ENCODE measurements around the gene ZNF346.
A peak's percentile ranks its signal among the peaks of the same experiment; 100 is the strongest.
"Not testable (repeated sequence)": the region's sequence is repeated elsewhere in the genome, so short reads cannot be mapped to it uniquely, and the experiment has no call there.

ZNF346 gene

DNA sequence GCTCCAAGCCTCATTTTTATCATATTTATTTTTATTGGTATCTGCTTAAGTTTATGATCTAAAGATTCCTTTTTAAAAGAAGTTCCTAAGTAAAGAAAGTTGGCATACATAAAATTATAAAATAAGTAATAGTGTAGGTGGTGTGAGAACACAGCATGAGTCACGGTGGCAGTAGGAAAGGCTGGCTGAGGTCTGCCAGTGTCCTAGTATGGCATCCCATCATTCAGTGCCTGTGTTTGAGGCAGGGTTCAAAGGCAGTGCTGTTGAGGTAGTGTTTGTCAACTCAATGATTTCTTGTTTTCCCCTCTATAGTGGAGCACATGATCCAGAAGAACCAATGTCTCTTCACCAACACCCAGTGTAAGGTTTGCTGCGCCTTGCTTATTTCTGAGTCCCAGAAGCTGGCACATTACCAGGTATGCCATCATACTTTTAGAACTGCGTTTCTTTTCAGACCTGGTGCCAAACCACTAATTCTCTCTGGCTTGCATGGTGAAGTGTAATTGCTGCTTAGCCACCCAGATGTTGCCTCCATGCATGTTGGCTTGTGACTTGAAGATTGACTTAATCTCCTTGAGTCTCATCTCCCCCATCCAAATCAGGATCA, 18.4 kb downstream of the ZNF346 start:
- H3K4me2 ChIP-seq = no peak overlapping the region
- no peak overlapping the region for H3K27ac ChIP-seq
- H3K36me3 ChIP-seq = peaks cover 51 to 95% (median 71%) of the 10 kb centered on the region in 11 experiments
- peaks cover 11 to 72% (median 26%) of the 10 kb centered on the region in 11 experiments; a peak in 14 of 22 replicates for H4K20me1 ChIP-seq
- H3K27me3 ChIP-seq = no peaks in the 10 kb centered on the region
- H3K9me3 ChIP-seq (replicated peaks in 1 of 11) = no peaks in the 10 kb centered on the region
- TF ChIP-seq Cebpa-rat (IDR thresholded peaks at IDR 0.05) = no peak
- H3K4me1 ChIP-seq = peaks cover 0 to 30% (median 21%) of the 10 kb centered on the region in 10 experiments; a peak in 16 of 20 replicates
- no peak overlapping the region for H3K9ac ChIP-seq
- no peak overlapping the region for H3K4me3 ChIP-seq

DNA sequence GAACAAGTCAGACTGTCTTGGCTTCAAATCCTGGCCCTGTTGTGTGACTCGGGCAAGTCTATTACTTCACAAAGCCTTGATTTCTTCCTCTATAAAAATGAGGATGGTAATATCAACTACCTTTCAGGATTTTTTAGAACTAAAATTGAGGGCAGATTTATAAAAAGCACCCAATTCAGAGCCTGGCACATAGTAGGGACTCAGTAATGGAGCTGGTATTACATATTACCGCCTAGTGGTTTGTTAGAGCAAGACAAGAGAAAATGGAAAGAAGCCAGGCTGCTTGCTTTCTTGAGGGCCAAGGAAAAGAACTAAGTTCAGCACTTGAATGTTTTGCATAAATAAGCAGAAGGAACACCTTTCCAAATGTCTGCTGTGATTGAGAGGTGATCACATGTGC, 19.4 kb downstream of the ZNF346 start:
- H4K20me1 ChIP-seq = peaks cover 4 to 62% (median 16%) of the 10 kb centered on the region in 11 experiments; a peak in 14 of 22 replicates
- no peak for TF ChIP-seq Cebpa-rat (IDR thresholded peaks at IDR 0.05)
- H3K9ac ChIP-seq = no peak overlapping the region
- H3K27me3 ChIP-seq = no peaks in the 10 kb centered on the region
- H3K27ac ChIP-seq = no peak overlapping the region
- no peak overlapping the region for H3K4me2 ChIP-seq
- peaks cover 54 to 98% (median 79%) of the 10 kb centered on the region in 11 experiments for H3K36me3 ChIP-seq
- H3K4me1 ChIP-seq = peaks cover 0 to 20% (median 11%) of the 10 kb centered on the region in 10 experiments; a peak in 13 of 20 replicates
- no peak overlapping the region for H3K4me3 ChIP-seq
- no peaks in the 10 kb centered on the region for H3K9me3 ChIP-seq (replicated peaks in 1 of 11)

DNA sequence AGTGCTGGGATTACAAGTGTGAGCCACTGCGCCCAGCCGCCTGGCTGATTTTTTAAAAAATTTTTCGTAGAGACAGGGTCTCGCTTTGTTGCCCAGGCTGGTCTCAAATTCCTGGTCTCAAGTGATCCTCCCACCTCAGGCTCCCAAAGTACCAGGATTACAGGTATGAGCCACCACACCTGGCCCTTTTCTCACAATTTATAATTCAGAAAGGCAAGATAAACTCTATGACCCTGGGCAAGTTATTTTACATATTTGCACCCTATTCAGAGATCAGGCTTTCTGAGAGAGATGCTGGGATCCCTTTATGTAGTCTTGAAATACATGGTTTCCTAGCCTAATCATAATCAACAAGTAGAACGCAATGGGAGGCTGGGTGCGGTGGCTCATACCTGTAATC, 20.6 kb downstream of the ZNF346 start:
- Histone ChIP-seq H3K36me3 (peaks cover 66 to 98% (median 86%) of the 10 kb centered on the region in 11 experiments), H3K4me2 (no peak overlapping the region), H3K9me3 (replicated peaks in 1 of 11) (no peaks in the 10 kb centered on the region), H3K4me1 (peaks cover 0 to 12% (median 7%) of the 10 kb centered on the region in 10 experiments; a peak in 11 of 20 replicates), H3K9ac (no peak overlapping the region), H3K27me3 (no peaks in the 10 kb centered on the region), H3K27ac (no peak overlapping the region), H3K4me3 (no peak overlapping the region), H4K20me1 (peaks cover 0 to 50% (median 4%) of the 10 kb centered on the region in 11 experiments; a peak in 8 of 22 replicates)
- no peak for TF ChIP-seq Cebpa-rat (IDR thresholded peaks at IDR 0.05)

DNA sequence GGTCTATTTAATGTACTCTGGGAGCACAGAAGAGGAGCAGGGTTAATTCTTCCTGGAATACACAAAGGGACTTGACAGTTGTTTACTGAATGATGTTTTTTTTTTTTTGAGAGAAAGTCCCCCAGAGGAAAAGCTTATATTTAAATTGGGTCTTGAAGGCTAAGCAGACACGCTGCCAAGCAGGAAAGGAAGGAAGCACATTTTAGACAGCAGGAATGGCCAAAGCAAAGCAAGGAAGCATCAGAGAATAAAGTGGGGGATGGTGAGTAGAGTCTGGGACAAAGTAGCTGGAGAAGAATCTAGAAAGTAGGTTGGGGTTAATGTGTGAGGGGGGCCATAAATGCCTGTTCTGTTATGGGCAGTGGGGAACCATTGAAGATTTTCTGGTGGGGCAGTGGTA, 21.5 kb downstream of the ZNF346 start:
- peaks cover 0 to 42% (median under 1%) of the 10 kb centered on the region in 11 experiments; a peak in 7 of 22 replicates for H4K20me1 ChIP-seq
- H3K9ac ChIP-seq = no peak overlapping the region
- H3K27me3 ChIP-seq = no peaks in the 10 kb centered on the region
- H3K4me2 ChIP-seq = no peak overlapping the region
- H3K9me3 ChIP-seq (replicated peaks in 1 of 11) = no peaks in the 10 kb centered on the region
- peaks cover 74 to 98% (median 89%) of the 10 kb centered on the region in 11 experiments for H3K36me3 ChIP-seq
- no peak overlapping the region for H3K27ac ChIP-seq
- H3K4me1 ChIP-seq = peaks cover 0 to 5% (median 0%) of the 10 kb centered on the region in 10 experiments; a peak in 3 of 20 replicates
- no peak overlapping the region for H3K4me3 ChIP-seq
- no peak for TF ChIP-seq Cebpa-rat (IDR thresholded peaks at IDR 0.05)

DNA sequence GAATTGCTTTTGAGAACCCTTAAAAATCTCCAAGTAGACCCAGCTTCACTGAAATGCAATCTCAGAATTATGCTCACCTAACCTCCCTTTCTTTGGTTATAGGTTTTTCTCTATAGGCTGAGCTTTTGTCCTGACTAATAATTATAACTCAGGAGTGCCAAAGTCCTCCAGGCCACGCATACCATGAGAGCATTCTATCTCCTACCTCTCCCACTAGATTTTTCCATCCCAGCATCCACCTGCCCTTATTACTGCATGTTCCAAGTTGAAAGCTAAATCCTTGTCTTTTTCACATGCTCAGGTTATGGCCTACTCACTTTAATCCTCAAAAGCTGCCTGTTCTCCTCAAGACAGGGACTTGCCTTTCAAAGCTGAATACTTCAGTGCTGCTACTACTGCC, 22.1 kb downstream of the ZNF346 start:
- H3K27ac ChIP-seq = no peak overlapping the region
- no peak overlapping the region for H3K9ac ChIP-seq
- H4K20me1 ChIP-seq = peaks cover 0 to 35% (median 0%) of the 10 kb centered on the region in 11 experiments; a peak in 6 of 22 replicates
- H3K4me2 ChIP-seq = no peak overlapping the region
- H3K4me3 ChIP-seq = no peak overlapping the region
- TF ChIP-seq Cebpa-rat (IDR thresholded peaks at IDR 0.05) = no peak
- H3K27me3 ChIP-seq = no peaks in the 10 kb centered on the region
- no peaks in the 10 kb centered on the region for H3K9me3 ChIP-seq (replicated peaks in 1 of 11)
- H3K4me1 ChIP-seq = peaks cover 0 to 4% (median 0%) of the 10 kb centered on the region in 10 experiments; a peak in 2 of 20 replicates
- peaks cover 81 to 98% (median 91%) of the 10 kb centered on the region in 11 experiments for H3K36me3 ChIP-seq

DNA sequence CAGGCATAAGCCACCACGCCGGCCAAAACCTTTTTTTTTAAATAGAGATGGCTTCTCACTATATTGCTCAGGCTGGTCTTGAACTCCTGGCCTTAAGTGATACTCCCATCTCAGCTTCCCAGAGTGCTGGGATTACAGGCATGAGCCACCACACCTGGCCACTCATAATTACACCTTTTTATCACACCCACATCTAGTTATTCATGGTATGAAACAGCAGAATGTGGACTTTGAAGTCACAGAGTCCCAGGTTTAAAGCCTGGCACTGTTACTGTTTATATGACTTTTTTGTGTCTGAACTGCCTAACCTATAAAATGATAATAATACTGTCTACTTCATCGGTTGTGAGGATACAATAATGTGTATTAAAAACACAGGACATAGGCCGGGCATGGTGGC, 23.1 kb downstream of the ZNF346 start:
- H3K9me3 ChIP-seq (replicated peaks in 1 of 11) = no peaks in the 10 kb centered on the region
- H3K9ac ChIP-seq = no peak overlapping the region
- peaks cover 0 to 34% (median 0%) of the 10 kb centered on the region in 11 experiments; a peak in 5 of 22 replicates for H4K20me1 ChIP-seq
- H3K36me3 ChIP-seq = peaks cover 90 to 98% (median 94%) of the 10 kb centered on the region in 11 experiments
- no peak for TF ChIP-seq Cebpa-rat (IDR thresholded peaks at IDR 0.05)
- no peak overlapping the region for H3K4me3 ChIP-seq
- H3K27ac ChIP-seq = no peak overlapping the region
- peaks cover 0 to 4% (median 0%) of the 10 kb centered on the region in 10 experiments; a peak in 2 of 20 replicates for H3K4me1 ChIP-seq
- H3K4me2 ChIP-seq = no peak overlapping the region
- H3K27me3 ChIP-seq = no peaks in the 10 kb centered on the region

DNA sequence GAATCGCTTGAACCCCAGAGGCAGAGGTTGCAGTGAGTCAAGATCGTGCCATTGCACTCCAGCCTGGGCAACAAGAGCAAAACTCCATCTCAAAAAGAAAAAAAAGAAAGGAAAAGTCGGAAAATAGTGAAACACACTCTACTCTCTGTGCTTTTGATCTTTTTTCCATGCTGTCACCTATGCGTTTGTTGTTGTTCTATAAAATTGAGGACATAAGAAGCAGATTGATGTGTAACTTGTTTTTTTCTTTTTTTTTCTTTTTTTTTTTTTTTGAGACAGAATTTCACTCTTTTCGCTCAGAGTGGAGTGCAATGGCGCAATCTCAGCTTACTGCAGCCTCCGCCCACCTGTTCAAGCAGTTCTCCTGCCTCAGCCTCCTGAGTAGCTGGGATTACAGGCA, 26.0 kb downstream of the ZNF346 start:
- H3K27ac ChIP-seq; H3K4me2 ChIP-seq; H3K4me1 ChIP-seq; H3K9me3 ChIP-seq (replicated peaks in 1 of 11); H3K27me3 ChIP-seq; H3K9ac ChIP-seq; H3K4me3 ChIP-seq: not testable (repeated sequence)
- H4K20me1 ChIP-seq = peaks cover 0 to 13% (median 0%) of the 10 kb centered on the region in 11 experiments; a peak in 4 of 22 replicates
- TF ChIP-seq Cebpa-rat (IDR thresholded peaks at IDR 0.05) = peak in 1 of 11 experiments; percentile 12; a peak in 1 of 22 replicates
- peaks cover 88 to 98% (median 94%) of the 10 kb centered on the region in 11 experiments for H3K36me3 ChIP-seq

DNA sequence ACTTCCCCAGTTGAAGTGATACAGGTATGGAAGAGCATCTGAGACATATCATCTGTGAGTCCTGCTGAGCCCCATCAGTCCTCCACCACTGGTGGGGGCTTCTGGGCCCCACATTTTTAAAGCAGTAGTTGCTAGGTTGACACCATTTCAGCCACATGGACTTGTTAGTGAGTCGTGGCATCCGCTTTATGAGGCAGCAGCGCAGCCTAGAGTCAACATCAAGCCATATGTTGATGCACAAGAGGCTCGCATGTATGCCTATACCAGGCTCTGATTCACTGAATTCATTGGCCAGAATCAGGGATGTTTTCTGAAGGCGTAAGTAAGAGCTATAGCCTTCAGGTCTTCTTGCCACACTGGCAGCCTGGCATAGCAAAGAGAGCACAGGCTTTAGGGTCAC, 26.8 kb downstream of the ZNF346 start:
- H3K4me1 ChIP-seq = no peaks in the 10 kb centered on the region
- H3K27ac ChIP-seq = no peak overlapping the region
- H3K9me3 ChIP-seq (replicated peaks in 1 of 11) = no peaks in the 10 kb centered on the region
- no peak overlapping the region for H3K4me2 ChIP-seq
- peaks cover 89 to 98% (median 94%) of the 10 kb centered on the region in 11 experiments for H3K36me3 ChIP-seq
- no peak overlapping the region for H3K4me3 ChIP-seq
- H3K9ac ChIP-seq = no peak overlapping the region; a peak in 1 of 22 replicates
- no peak for TF ChIP-seq Cebpa-rat (IDR thresholded peaks at IDR 0.05)
- peaks cover 0 to 6% (median 0%) of the 10 kb centered on the region in 11 experiments; a peak in 3 of 22 replicates for H4K20me1 ChIP-seq
- H3K27me3 ChIP-seq = no peaks in the 10 kb centered on the region

DNA sequence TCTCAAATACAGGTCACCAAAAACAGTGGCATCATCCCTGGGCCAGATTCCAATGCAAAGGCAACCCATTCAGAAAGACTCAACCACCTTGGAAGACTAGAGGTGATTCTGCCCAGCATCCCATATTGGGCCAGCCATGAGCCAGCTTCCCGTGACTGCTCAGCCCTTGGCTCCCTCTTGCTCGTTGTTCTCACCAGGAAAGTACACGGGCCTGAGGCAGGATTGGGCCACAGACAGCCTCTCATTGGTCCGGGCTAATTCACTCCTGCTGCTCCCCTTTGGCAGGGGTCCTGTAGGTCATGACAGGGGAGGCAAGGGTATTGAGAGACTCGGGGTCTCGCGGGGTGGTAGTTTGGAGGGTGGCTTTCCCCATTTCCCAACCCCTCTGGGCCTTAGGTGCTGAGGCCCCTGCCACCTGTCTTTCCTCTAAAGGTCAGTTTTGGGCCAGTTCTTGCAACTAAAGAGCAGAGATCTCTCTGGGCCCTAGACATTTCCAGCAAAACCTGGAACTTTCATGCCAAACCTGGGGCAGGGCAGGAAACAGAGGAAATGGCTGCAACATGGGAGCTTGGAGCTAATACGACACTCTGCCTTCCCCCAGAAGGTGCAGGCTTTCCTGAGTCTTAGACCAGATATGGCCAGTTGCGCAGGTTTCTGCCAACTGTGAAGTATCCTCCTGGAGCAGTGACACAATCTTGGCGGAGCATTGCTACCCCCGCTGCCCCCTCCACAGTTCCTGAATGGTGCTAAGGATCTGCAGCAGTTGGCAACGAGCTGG, 42.2 kb downstream of the ZNF346 start:
- no peak overlapping the region for H3K27ac ChIP-seq
- TF ChIP-seq Cebpa-rat (IDR thresholded peaks at IDR 0.05) = no peak
- no peak overlapping the region for H3K9ac ChIP-seq
- peaks cover 0 to 5% (median 0%) of the 10 kb centered on the region in 11 experiments; a peak in 1 of 22 replicates for H4K20me1 ChIP-seq
- peaks cover 52 to 88% (median 68%) of the 10 kb centered on the region in 11 experiments for H3K36me3 ChIP-seq
- H3K4me1 ChIP-seq = peaks cover 0 to 9% (median 5%) of the 10 kb centered on the region in 10 experiments; a peak in 9 of 20 replicates
- no peaks in the 10 kb centered on the region for H3K27me3 ChIP-seq
- no peak overlapping the region for H3K4me3 ChIP-seq
- no peaks in the 10 kb centered on the region for H3K9me3 ChIP-seq (replicated peaks in 1 of 11)
- H3K4me2 ChIP-seq = no peak overlapping the region

All from BLaER1 treated with 17β-estradiol and CSF1 and Interleukin-3, amounts not matched to agents 10 nM and 100 nM (cell line).